MCF 10A (cell line): ENCODE results near the gene THSD1. TPM values are rescaled to one million over a fixed set of nuclear protein-coding genes. Genes with fewer than 3 reads are reported as not detected.

ENCODE experiments used
- BruUV-seq: library from RNA; stranded (reverse); fragments of 400-500 nt; replicated peaks from 2 replicates; lab custom pipeline; 2021; lab: Mats Ljungman, UMichigan
- CTCF ChIA-PET: fragments of 300-600 bp; sonication (Branson Sonifier 250); formaldehyde crosslinking; extraction: SDS; loops from one replicate; lab custom pipeline; 2021; ENCODE audit warnings: antibody characterized with exemption, inconsistent platforms; lab: Yijun Ruan, JAX
- POLR2A ChIA-PET: fragments of 300-600, 350-650 bp; sonication (Branson Sonifier 250); formaldehyde crosslinking; extraction: SDS; loops from one replicate; lab custom pipeline; 2020; ENCODE audit warnings: antibody characterized with exemption, inconsistent platforms; lab: Yijun Ruan, JAX
- DNase-seq: peaks from one replicate; pipeline ENCODE4 v3.0.0-alpha.2; 2018; ENCODE audit not compliant: unreplicated experiment
- H3K27ac Mint-ChIP-seq: one replicate; pipeline ENCODE4 v1.8.0; 2022; ENCODE audit warnings: mild to moderate bottlenecking, low read depth, mixed read lengths; ENCODE audit not compliant: unreplicated experiment
- H3K27me3 Mint-ChIP-seq: one replicate; pipeline ENCODE4 v1.8.0; 2022; ENCODE audit warnings: mixed read lengths; ENCODE audit not compliant: insufficient read depth, unreplicated experiment
- H3K36me3 Mint-ChIP-seq: one replicate; pipeline ENCODE4 v1.8.0; 2022; ENCODE audit warnings: mild to moderate bottlenecking, moderate library complexity, mixed read lengths; ENCODE audit not compliant: insufficient read depth, unreplicated experiment
- H3K4me1 Mint-ChIP-seq: one replicate; pipeline ENCODE4 v1.8.0; 2022; ENCODE audit warnings: mixed read lengths; ENCODE audit not compliant: insufficient read depth, unreplicated experiment
- H3K4me3 Mint-ChIP-seq: one replicate; pipeline ENCODE4 v1.8.0; 2022; ENCODE audit warnings: mild to moderate bottlenecking, moderate library complexity, mixed read lengths; ENCODE audit not compliant: unreplicated experiment
- H3K9me3 Mint-ChIP-seq: one replicate; pipeline ENCODE4 v1.8.0; 2022; ENCODE audit warnings: mixed read lengths; ENCODE audit not compliant: unreplicated experiment
- intact Hi-C: fragments of 100-400 bp; cut with micrococcal nuclease; formaldehyde crosslinking; loops from 2 replicates; pipeline ENCODE4 v1.14.1; 2022
- total RNA-seq: library from RNA; stranded (reverse); gene quantifications from 2 replicates; pipeline ENCODE4 v1.2.3, GENCODE V29; 2022
- TF ChIP-seq, protein P1 (sequence below): fragments of 200-600 bp; IDR thresholded peaks from one replicate; pipeline ENCODE4 v1.8.0; 2022; ENCODE audit warnings: antibody characterized with exemption, mild to moderate bottlenecking; ENCODE audit not compliant: unreplicated experiment

THSD1 gene
- total RNA-seq, 1 experiment from 2014 or later = 16.7 TPM

DNA sequence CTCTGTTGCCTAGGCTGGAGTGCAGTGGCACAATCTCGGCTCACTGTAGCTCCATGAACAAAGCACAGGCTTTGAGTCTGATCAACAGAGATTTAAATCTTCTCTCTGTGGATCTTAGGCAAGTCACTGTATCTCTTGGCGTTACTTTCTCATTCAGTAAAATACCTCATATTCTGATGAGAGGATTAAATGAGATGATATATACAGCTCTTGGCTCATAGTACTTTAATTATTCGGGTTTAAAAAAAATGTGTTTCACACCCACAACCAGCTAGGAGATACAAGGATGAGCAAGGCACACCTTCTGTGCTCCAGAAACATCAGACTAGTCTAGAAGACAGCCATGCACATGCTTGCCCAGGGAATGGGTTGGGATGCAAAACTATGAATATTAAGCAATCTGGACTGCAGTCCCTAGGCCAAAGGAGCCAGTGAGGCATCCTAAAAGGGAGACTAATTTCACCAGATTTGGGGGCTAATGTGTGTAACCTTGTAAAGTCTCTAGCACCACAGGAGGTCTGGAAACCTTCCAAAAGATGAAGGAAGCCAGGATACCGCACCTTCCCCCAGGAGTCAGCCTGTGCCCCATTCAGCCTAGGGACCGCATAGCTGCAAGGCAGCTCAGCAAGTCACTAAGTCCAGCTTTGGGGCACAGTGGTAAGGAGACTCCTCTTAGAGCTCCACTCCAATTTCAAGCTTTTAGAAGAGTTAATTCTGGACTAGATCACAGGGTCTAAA lies 42.0 kb upstream of the THSD1 start:
- no peaks in the 10 kb centered on the region for H3K9me3 Mint-ChIP-seq
- ChIA-PET CTCF (interaction anchor here (0.5 to 7.0 kb wide), 12 partner anchors 15 to 807 kb away, joined by 3 to 291 read pairs (median 3); partner anchors contain the start of gene THSD1), POLR2A (interaction anchor here (0.6 to 6.0 kb wide), 14 partner anchors 9 to 444 kb away, joined by 3 to 101 read pairs (median 8); partner anchors contain the start of genes SUGT1 and THSD1)
- H3K36me3 Mint-ChIP-seq = peaks cover 33% of the 10 kb centered on the region
- H3K27ac Mint-ChIP-seq = peak overlapping the region; percentile 12
- BruUV-seq = no TSS peak
- intact Hi-C loops = no loop called here
- no peaks in the 10 kb centered on the region for H3K27me3 Mint-ChIP-seq
- H3K4me3 Mint-ChIP-seq = peak overlapping the region; percentile 42
- H3K4me1 Mint-ChIP-seq = peaks cover 12% of the 10 kb centered on the region
- TF ChIP-seq, protein P1, sequence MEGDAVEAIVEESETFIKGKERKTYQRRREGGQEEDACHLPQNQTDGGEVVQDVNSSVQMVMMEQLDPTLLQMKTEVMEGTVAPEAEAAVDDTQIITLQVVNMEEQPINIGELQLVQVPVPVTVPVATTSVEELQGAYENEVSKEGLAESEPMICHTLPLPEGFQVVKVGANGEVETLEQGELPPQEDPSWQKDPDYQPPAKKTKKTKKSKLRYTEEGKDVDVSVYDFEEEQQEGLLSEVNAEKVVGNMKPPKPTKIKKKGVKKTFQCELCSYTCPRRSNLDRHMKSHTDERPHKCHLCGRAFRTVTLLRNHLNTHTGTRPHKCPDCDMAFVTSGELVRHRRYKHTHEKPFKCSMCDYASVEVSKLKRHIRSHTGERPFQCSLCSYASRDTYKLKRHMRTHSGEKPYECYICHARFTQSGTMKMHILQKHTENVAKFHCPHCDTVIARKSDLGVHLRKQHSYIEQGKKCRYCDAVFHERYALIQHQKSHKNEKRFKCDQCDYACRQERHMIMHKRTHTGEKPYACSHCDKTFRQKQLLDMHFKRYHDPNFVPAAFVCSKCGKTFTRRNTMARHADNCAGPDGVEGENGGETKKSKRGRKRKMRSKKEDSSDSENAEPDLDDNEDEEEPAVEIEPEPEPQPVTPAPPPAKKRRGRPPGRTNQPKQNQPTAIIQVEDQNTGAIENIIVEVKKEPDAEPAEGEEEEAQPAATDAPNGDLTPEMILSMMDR = no peak
- DNase-seq = peak; percentile 39

GRCh38 chr13:52447354-52447753 lies 41.4 kb upstream of the THSD1 start:
- Mint-ChIP-seq H3K36me3 (peaks cover 39% of the 10 kb centered on the region), H3K27ac (no peak overlapping the region), H3K27me3 (no peaks in the 10 kb centered on the region), H3K4me3 (no peak overlapping the region), H3K4me1 (peaks cover 16% of the 10 kb centered on the region), H3K9me3 (no peaks in the 10 kb centered on the region)
- intact Hi-C loops = no loop called here
- no peak for DNase-seq
- TF ChIP-seq, protein P1 = no peak
- POLR2A ChIA-PET = interaction anchor here (0.6 to 6.0 kb wide), 8 partner anchors 8 to 551 kb away, joined by 3 to 101 read pairs (median 13); no protein-coding TSS in a partner anchor
- no TSS peak for BruUV-seq
- CTCF ChIA-PET = interaction anchor here (0.6 to 7.0 kb wide), 6 partner anchors 15 to 102 kb away, joined by 3 to 291 read pairs (median 6); partner anchors contain the start of gene THSD1

DNA sequence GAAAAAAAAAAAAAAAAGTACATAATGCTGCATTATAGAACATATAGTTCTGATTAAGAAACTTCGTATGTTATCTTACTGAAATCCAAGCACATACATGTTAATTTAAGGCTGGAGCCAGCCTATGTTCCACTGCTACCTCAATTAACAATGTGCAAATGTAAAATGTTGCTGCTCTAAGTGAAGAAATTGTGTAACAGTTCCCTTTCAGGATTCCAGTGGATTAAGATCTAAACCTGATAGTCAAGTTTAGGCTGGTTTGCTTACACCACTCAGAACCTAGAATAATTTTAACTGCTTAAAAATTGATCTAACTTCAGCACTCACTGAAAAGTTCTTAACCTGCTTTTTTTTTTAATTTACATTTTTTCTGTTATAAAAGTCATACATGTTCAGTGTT lies 40.3 kb upstream of the THSD1 start:
- peaks cover 50% of the 10 kb centered on the region for H3K36me3 Mint-ChIP-seq
- ChIA-PET POLR2A (interaction anchor here (1.7 to 5.5 kb wide), 2 partner anchors 31 to 103 kb away, joined by 4 to 101 read pairs; no protein-coding TSS in a partner anchor), CTCF (interaction anchor here (0.6 kb wide), 2 partner anchors 27 to 599 kb away, joined by 3 to 5 read pairs; no protein-coding TSS in a partner anchor)
- DNase-seq = no peak
- BruUV-seq = no TSS peak
- intact Hi-C loops = no loop called here
- H3K27ac Mint-ChIP-seq = no peak overlapping the region
- no peaks in the 10 kb centered on the region for H3K9me3 Mint-ChIP-seq
- TF ChIP-seq, protein P1 = no peak
- H3K27me3 Mint-ChIP-seq = no peaks in the 10 kb centered on the region
- peaks cover 17% of the 10 kb centered on the region for H3K4me1 Mint-ChIP-seq
- no peak overlapping the region for H3K4me3 Mint-ChIP-seq

DNA sequence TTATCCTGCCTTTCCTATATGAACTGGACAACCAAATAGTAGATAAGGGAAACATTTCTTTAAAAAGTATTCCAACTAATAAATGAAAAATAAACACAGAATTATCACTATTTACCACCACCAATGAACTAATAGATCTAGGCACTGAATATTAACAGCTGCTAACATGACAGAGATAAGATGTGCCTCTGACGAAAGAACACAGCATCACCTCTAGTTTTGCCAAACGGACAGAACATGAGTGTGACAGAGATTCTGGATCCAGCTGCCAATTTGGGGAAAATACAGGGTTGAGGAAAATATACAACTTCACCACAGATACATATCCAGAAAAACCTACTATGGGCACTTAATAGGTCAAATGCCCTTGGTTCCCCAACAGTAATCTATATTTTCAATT lies 26.5 kb upstream of the THSD1 start:
- no peaks in the 10 kb centered on the region for H3K4me1 Mint-ChIP-seq
- no peak for DNase-seq
- ChIA-PET POLR2A (interaction anchor here (0.6 to 2.3 kb wide), 4 partner anchors 9 to 26 kb away, joined by 4 to 6 read pairs (median 4); no protein-coding TSS in a partner anchor), CTCF (interaction anchor here (0.6 to 1.6 kb wide), 3 partner anchors 9 to 18 kb away, joined by 3 read pairs; no protein-coding TSS in a partner anchor)
- H3K4me3 Mint-ChIP-seq = no peak overlapping the region
- BruUV-seq = no TSS peak
- intact Hi-C loops = no loop called here
- TF ChIP-seq, protein P1 = no peak
- H3K27ac Mint-ChIP-seq = peak overlapping the region; percentile 27
- H3K27me3 Mint-ChIP-seq = no peaks in the 10 kb centered on the region
- peaks cover 85% of the 10 kb centered on the region for H3K36me3 Mint-ChIP-seq
- no peaks in the 10 kb centered on the region for H3K9me3 Mint-ChIP-seq
